Midbrain (tissue), 1 donor: ENCODE results near the gene TEKT5.

Experiments used
- DNase-seq: peaks from one replicate; lab custom pipeline; 2025; lab: John Stamatoyannopoulos, UW

The TEKT5 gene

GRCh38 chr16:10610499-10611184, 84.1 kb downstream of the TEKT5 start:
- DNase-seq = no peak

- DNase-seq = no peak
Measured at GRCh38 chr16:10609402-10609774, 85.3 kb downstream of the TEKT5 start.

- no peak for DNase-seq
Measured at GRCh38 chr16:10608687-10609401, 85.9 kb downstream of the TEKT5 start.

DNA sequence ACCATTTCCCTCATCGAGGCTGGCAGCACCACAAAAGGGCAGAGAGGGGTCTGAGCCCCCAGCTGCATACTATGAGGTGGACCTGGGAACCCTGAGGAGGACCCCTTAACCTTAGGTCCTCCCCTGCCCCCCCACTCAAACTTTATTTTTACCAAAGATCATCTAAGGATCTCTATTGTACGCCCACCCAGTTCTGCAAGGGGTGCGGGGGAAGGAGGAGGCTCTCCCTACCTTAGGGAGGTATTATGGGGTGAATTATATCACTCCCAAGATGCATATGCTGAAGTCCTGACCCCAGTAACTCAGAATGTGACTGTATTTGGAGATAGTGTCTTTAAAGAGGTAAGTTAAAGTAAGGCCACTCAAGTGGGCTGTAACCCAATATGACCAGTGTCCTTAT, 87.6 kb downstream of the TEKT5 start:
- no peak for DNase-seq

DNA sequence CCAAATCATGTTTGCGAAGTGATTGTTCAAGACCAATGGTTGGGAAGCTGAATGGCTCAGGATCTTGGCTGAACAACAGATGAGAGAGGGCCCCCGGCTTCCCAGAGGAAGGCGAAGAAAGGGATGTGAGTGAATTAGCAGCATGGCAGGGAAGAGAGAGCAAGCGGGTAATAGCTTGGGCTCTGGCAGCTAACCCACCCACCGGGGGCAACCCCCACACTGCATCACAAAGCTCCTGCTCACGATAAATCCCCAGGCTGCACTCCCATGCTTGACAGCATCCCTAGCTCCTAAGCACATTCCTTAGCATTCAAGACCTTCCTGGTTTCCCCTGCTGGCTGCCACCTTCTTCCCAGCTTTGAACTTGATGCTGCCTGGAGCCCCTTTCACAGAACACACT, 88.1 kb downstream of the TEKT5 start:
- no peak for DNase-seq

- no peak for DNase-seq
Measured at GRCh38 chr16:10605636-10606035, 89.1 kb downstream of the TEKT5 start.

GRCh38 chr16:10601444-10602408, 93.0 kb downstream of the TEKT5 start:
- DNase-seq = no peak

DNA sequence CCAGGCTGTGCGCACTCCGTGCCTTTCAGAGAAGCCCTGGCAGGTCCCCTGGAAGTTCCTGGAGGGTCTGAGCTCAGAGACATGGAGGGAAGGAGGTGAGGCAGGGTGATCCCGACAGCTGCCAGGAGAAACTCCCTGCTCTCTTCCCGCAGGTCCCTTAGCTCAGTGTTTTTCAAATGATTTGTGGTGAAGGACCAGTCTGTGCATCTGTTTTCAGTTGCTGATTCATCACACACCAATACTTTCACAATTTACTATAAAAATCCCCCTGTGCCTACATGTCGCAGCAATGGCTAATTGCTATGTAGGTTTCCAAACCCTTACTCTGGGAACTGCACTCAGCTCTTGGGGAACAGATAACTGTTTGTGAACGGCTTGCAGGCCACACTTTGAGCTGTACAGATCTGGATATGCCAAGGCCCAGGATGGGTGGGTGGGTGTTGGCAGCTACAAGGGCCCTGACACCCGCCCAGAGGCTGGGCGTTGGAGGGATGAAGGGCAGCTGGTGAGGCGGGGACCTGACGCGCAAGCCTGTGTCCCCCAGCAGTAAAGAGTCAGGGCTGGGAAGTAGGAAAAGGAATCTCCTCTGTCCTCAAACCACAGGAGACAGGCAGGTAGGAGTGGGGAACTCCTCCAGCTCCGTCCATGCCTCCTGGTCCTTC, 93.8 kb downstream of the TEKT5 start:
- DNase-seq = no peak

DNA sequence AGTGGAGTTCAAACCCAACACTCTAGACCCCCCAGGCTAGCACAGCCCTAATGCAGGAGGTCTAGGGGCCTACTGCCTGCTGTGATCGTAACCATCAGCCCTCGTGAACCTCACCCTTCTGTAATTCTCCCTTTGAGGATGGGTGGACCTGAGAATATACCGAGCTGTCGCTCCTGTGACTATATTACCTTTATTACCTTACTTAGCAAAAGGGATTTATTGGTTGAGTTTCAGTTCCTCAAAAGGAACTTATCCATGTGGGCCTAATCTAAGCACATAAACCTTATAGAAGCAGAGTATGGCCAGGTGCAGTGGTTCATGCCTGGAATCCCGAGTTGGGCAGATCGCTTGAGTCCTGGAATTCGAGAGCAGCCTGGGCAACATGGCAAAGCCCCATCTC, 95.1 kb downstream of the TEKT5 start:
- DNase-seq = no peak

DNA sequence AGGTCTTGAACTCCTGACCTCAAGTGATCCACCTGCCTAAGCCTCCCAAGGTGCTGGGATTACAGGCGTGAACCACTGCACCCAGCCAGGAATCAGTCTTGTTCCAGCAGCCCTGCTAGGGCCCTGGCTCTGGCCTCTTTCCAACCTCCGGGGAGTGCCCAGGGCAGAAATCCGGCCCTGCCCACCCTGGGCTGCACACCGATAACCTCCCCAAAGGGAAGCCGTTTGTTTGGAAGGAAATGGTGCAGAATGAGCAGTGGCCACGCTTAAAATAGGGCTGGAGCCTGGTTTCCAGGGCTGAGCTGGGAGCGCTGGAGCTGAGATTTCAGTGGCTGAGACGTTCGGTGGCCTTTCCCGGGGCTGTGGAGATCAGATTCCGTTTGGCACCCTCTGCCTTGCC, 96.6 kb downstream of the TEKT5 start:
- no peak for DNase-seq

DNA sequence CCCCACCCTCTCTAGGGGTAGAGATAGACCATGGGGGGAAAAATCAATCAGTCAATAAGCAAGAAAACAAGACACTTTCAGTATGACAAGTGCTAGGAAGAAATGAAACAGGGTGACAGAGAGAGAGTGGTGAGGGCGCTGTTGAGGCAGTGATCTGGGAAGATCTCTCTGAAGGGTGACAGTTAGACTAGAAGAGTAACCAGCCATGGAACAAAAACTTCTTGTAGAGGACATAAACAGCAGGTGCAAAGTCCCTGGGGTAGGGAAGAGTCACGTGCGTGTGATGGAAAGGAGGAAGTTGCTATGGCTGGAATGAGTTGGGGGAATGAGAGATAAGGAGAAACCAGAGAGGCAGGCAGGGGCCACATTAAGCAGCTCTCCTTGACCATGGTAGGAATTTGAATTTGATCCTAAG, 97.5 kb downstream of the TEKT5 start:
- DNase-seq = no peak

GRCh38 chr16:10594312-10594950, 100.3 kb downstream of the TEKT5 start:
- no peak for DNase-seq

- no peak for DNase-seq
Measured at GRCh38 chr16:10592611-10593010, 102.1 kb downstream of the TEKT5 start.

DNA sequence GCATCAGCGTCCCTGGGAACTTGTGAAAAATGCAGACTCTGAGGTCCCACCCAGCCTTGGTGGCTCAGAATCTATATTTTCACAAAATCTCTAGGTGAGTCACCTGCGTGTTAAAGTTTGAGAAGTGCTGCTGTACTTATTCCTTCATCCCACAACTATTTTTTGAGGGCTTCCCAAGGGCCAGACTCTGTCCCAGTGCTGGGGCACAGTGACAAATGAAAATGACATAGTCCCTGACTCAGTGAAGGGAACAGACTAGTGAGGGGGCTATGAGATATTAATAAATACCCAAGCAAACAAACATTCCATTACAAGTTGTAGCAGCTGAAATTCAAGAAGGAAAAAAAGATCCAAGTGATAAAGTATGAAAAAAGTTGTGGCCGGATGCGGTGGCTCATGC, 104.4 kb downstream of the TEKT5 start:
- DNase-seq = no peak

DNA sequence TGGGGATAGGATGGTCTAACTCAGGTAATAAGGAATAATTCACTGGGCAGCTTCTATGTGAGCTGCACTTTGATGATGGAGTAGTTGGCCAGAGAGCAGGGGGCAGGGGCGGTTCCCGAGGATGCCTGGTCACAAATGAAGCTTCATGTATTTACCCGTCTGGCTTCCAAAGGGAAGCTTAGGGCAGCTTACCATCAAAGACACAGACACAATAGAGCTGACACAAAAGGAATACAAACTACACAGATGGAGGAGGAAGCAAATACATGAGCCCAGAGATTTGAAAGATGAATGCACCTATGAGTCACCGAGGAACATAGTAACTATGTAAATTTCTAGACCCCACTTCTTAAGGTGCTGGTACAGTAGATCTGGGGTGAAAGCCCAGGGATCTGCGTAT, 105.6 kb downstream of the TEKT5 start:
- no peak for DNase-seq

DNA sequence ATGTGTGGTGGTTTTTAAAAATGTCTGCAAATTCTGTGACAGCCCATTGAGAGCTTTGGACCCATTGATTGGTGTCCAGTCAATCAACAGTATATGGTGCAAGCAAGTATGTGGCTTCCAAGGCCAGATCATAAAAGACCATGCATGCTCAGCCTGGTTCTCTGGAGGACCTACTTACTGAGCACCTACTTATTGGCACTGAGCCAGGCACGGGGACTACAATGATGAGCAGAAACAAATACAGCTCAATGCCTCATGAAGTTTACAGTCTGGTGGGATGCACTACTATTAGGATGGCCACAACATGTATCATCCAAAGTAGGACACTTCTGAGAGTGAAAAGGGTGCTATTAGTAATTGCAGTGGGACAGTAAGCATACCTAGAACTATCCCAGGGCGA, 107.1 kb downstream of the TEKT5 start:
- DNase-seq = no peak

- no peak for DNase-seq
Measured at GRCh38 chr16:10584981-10585438, 109.7 kb downstream of the TEKT5 start.

DNA sequence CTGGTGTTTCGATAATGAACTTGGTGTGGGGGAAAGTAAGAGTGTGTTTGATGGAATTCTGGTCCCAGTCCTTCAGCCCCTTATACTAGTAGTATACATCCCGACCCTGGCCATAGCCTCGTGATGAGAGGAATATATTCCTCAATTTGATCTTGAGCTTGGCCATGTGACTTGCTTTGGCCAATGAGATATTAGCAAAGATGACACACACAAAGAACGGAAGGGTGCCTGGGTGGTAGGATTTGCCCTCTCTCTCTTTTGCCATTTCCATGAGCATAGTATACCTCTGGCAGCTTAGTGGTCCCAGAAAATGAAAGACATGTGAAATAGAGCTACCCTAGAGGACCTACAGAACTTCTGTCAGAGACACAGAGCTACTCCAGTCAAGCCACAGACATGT, 111.5 kb downstream of the TEKT5 start:
- DNase-seq = no peak

GRCh38 chr16:10581507-10581906, 113.2 kb downstream of the TEKT5 start:
- DNase-seq = no peak

DNA sequence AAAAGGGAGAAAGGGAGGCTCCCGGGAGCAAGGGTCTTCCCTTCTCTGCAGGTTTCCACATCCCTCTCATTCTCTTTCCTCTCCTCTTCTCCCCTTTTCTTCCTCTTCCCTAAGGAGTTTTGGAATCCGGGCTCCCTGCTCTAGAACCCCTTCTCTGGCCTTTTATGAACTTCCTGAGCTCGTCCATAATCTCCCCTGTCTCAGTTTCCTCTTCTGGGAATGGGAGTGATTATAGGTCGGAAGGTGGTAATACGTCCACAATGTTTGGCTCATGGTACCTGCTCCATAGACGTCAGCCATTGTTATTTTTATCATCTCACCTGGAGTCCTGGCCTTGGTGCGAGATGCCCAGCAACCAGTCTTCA, 113.9 kb downstream of the TEKT5 start:
- DNase-seq = no peak
